ENCODE measurements around the gene RALGAPB. TPM values are rescaled to one million over a fixed set of nuclear protein-coding genes. Genes with fewer than 3 reads are reported as not detected.

Gene RALGAPB
- total and polyA plus RNA-seq, 2 of the 13 experiments (the other 11 are each of a cell fraction or from before 2014, with no cell fraction given), result 17.6 to 30.6 TPM

- TF ChIP-seq, protein P1, sequence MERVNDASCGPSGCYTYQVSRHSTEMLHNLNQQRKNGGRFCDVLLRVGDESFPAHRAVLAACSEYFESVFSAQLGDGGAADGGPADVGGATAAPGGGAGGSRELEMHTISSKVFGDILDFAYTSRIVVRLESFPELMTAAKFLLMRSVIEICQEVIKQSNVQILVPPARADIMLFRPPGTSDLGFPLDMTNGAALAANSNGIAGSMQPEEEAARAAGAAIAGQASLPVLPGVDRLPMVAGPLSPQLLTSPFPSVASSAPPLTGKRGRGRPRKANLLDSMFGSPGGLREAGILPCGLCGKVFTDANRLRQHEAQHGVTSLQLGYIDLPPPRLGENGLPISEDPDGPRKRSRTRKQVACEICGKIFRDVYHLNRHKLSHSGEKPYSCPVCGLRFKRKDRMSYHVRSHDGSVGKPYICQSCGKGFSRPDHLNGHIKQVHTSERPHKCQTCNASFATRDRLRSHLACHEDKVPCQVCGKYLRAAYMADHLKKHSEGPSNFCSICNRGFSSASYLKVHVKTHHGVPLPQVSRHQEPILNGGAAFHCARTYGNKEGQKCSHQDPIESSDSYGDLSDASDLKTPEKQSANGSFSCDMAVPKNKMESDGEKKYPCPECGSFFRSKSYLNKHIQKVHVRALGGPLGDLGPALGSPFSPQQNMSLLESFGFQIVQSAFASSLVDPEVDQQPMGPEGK (CRISPR knock-in tag; IDR thresholded peaks at IDR 0.05), result peak; percentile 84; the same call in 1 of the 2 replicates
- peak; percentile 95; the same call in 1 of the 2 replicates for TF ChIP-seq ZNF576 (CRISPR knock-in tag; IDR thresholded peaks at IDR 0.05)
- TF ChIP-seq NRL (CRISPR knock-in tag; IDR thresholded peaks at IDR 0.05; ENCODE audit: borderline replicate concordance), result peak; percentile 100
- peak; percentile 98 for TF ChIP-seq RBM39 (IDR thresholded peaks at IDR 0.05; ENCODE audit: low read depth, low read length, poor library complexity, severe bottlenecking)
- TF ChIP-seq ZNF383 (CRISPR knock-in tag; IDR thresholded peaks at IDR 0.05; ENCODE audit: borderline replicate concordance), result peak; percentile 93
- TF ChIP-seq HOXA7 (CRISPR knock-in tag; IDR thresholded peaks at IDR 0.05), result peak; percentile 92; the same call in 1 of the 2 replicates
- TF ChIP-seq ZNF317 (CRISPR knock-in tag; IDR thresholded peaks at IDR 0.05), result peak; percentile 91
- peak; percentile 98; the same call in 1 of the 2 replicates for TF ChIP-seq BRF2 (CRISPR knock-in tag; IDR thresholded peaks at IDR 0.05)
- peak; percentile 100 for TF ChIP-seq REPIN1 (CRISPR knock-in tag; IDR thresholded peaks at IDR 0.05; ENCODE audit: borderline replicate concordance, low read depth)
- peak; percentile 99 for TF ChIP-seq RBFOX2 (IDR thresholded peaks at IDR 0.05; ENCODE audit: low read depth, low read length)
- TF ChIP-seq ZNF343 (CRISPR knock-in tag; IDR thresholded peaks at IDR 0.05), result peak; percentile 99
- TF ChIP-seq CBFB (CRISPR knock-in tag; IDR thresholded peaks at IDR 0.05), result peak; percentile 99
- TF ChIP-seq SYNCRIP (IDR thresholded peaks at IDR 0.05; ENCODE audit: insufficient read depth, low read depth, low read length), result no peak
- TF ChIP-seq CEBPB (IDR thresholded peaks at IDR 0.05; ENCODE audit: borderline replicate concordance, low read depth, low read length), result no peak
- peak; percentile 92 for TF ChIP-seq ZNF709 (CRISPR knock-in tag; IDR thresholded peaks at IDR 0.05)
- TF ChIP-seq MED8 (CRISPR knock-in tag; IDR thresholded peaks at IDR 0.05; ENCODE audit: insufficient replicate concordance), result peak; percentile 99
- peak; percentile 99 for TF ChIP-seq ZNF839 (CRISPR knock-in tag; IDR thresholded peaks at IDR 0.05; ENCODE audit: borderline replicate concordance)
- peak; percentile 98 for TF ChIP-seq ELF1 (CRISPR knock-in tag; IDR thresholded peaks at IDR 0.05)
- TF ChIP-seq ZNF577 (CRISPR knock-in tag; IDR thresholded peaks at IDR 0.05; ENCODE audit: borderline replicate concordance, low read depth), result peak; percentile 96
- TF ChIP-seq ZNF235 (CRISPR knock-in tag; IDR thresholded peaks at IDR 0.05; ENCODE audit: borderline replicate concordance), result peak; percentile 99
- TF ChIP-seq MEIS1 (CRISPR knock-in tag; IDR thresholded peaks at IDR 0.05; ENCODE audit: borderline replicate concordance), result peak; percentile 99
- peak; percentile 94 for TF ChIP-seq FOXJ3 (CRISPR knock-in tag; IDR thresholded peaks at IDR 0.05; ENCODE audit: borderline replicate concordance)
- peak; percentile 97 for TF ChIP-seq ZFP1 (CRISPR knock-in tag; IDR thresholded peaks at IDR 0.05)
- TF ChIP-seq ZNF644 (CRISPR knock-in tag; IDR thresholded peaks at IDR 0.05; ENCODE audit: low read depth), result peak; percentile 80
- peak; percentile 100; the same call in 1 of the 2 replicates for TF ChIP-seq ZZZ3 (CRISPR knock-in tag; IDR thresholded peaks at IDR 0.05; ENCODE audit: borderline replicate concordance)
- TF ChIP-seq ZNF263 (CRISPR knock-in tag; IDR thresholded peaks at IDR 0.05), result peak; percentile 84
- peak; percentile 100 for TF ChIP-seq ZNF234 (CRISPR knock-in tag; conservative IDR thresholded peaks at IDR 0.05)
- TF ChIP-seq ZNF17 (CRISPR knock-in tag; IDR thresholded peaks at IDR 0.05), result peak; percentile 96; the same call in 1 of the 2 replicates
Measured at GRCh38 chr20:38434770-38435554, 37.7 kb upstream of the RALGAPB start, which contains the start of gene SNHG17 (continued).
